Breast epithelium (tissue), 3 donors: ENCODE results near the gene PRKCE.

Experiments used
- CTCF ChIP-seq, 3 donors: fragments of 450-650 bp; IDR thresholded peaks; one replicate each; pipeline ENCODE4 v1.5.1; 2016 to 2017; ENCODE audit warnings: antibody characterized with exemption in 3 of 3, mild to moderate bottlenecking in 3 of 3, moderate library complexity in 3 of 3
- POLR2A ChIP-seq: fragments of 450-650 bp; IDR thresholded peaks from one replicate; pipeline ENCODE4 v1.6.1; 2016; ENCODE audit warnings: antibody characterized with exemption, mild to moderate bottlenecking, moderate library complexity
- POLR2AphosphoS5 ChIP-seq, 3 donors: sonication (generic); formaldehyde crosslinking; IDR thresholded peaks; one replicate each; pipeline ENCODE4 v1.6.1; 2017; ENCODE audit warnings: antibody characterized with exemption in 3 of 3

GRCh38 chr2:45782436-45782835, 131.0 kb downstream of the PRKCE start:
- TF ChIP-seq POLR2A (no peak), CTCF (IDR thresholded peaks at IDR 0.05) (no peak), POLR2AphosphoS5 (IDR thresholded peaks at IDR 0.05) (no peak)
